Measurements from ENCODE around the gene ZNF710.

Gene ZNF710

DNA sequence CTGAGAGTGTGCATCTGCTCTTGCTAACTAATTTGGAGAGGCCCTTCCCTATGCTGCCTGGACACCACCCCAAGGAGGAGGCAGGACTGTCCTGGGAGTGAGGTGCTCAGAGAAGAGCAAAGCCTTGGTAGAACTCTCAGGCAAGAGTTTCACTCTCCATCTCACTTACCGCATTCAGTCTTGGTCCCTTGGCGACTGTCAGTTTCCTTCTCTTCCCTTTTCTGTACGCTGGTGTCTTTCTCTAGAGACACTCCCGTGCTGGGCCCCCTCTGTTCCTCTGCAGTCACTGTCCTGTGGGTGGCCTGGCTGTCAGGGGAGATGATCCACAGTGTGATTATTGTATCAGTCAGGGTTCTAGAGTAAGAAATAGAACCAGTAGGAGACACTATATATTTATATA, 57.2 kb downstream of the ZNF710 start:
- H3K4me3 ChIP-seq, result no peak overlapping the region

DNA sequence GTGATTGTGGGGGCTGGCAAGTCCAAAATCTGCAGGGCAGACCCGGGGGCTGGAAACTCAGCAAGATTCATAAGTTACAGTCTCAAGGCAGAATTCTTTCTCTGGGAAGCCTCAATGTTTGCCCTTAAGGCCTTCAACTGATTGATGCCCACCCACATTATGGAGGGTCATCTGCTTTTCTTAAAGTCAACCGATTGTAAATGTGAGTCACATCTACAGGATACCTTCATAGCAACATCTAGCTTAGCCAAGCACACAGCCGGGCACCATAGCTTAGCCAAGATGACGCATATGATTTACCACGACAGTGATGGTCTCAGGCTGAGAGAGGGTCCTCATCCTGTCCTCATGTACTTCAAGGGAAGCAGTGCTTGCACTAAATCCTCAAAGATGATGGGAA, 57.7 kb downstream of the ZNF710 start:
- Histone ChIP-seq H3K4me3 (no peak overlapping the region), H3K4me1 (peaks cover 9% of the 10 kb centered on the region), H3K27me3 (ENCODE audit: low read depth) (no peaks in the 10 kb centered on the region), H3K9me3 (no peaks in the 10 kb centered on the region), H3K36me3 (replicated peaks) (no peaks in the 10 kb centered on the region)
- in situ Hi-C loops (cut with MboI; ENCODE audit: low sequenced_read_pairs), result no loop called here
- no peak for DNase-seq (ENCODE audit: low spot score in 2 of 2)

More for the DNA sequence above, 57.2 kb downstream of the ZNF710 start:
- Histone ChIP-seq H3K9me3 (no peaks in the 10 kb centered on the region), H3K4me1 (peaks cover 9% of the 10 kb centered on the region), H3K36me3 (replicated peaks) (no peaks in the 10 kb centered on the region), H3K27me3 (ENCODE audit: low read depth) (no peaks in the 10 kb centered on the region)
- in situ Hi-C loops (cut with MboI; ENCODE audit: low sequenced_read_pairs), result no loop called here
- DNase-seq (ENCODE audit: low spot score in 2 of 2), result no peak

- peaks cover 9% of the 10 kb centered on the region for H3K4me1 ChIP-seq
- H3K4me3 ChIP-seq, result no peak overlapping the region
- H3K27me3 ChIP-seq (ENCODE audit: low read depth), result no peaks in the 10 kb centered on the region
- in situ Hi-C loops (cut with MboI; ENCODE audit: low sequenced_read_pairs), result no loop called here
- DNase-seq (ENCODE audit: low spot score in 2 of 2), result no peak
- H3K36me3 ChIP-seq (replicated peaks), result no peaks in the 10 kb centered on the region
- H3K9me3 ChIP-seq, result no peaks in the 10 kb centered on the region
Measured at GRCh38 chr15:90059208-90059985, 58.3 kb downstream of the ZNF710 start.

DNA sequence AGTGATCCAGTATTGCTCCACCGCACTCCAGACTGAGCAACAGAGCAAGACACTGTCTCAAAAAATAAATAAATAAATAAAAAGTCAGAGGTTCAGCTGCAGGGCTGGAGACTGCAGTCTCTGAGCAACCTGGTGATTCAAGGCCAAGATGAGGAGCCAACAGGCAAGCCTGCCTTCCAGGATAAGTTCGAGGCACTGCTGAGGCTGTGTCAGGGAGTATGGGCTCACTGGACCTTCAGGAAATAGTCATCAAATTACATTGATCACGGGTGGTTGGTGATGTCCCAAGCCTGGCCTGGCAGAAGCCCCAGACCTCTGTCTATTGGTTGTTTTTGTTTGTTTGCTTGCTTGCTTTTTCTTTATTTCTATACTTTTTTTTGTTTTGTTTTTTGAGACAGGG, 59.7 kb downstream of the ZNF710 start:
- in situ Hi-C loops (cut with MboI; ENCODE audit: low sequenced_read_pairs), result no loop called here
- H3K4me1 ChIP-seq, result peaks cover 3% of the 10 kb centered on the region
- no peak overlapping the region for H3K4me3 ChIP-seq
- no peaks in the 10 kb centered on the region for H3K9me3 ChIP-seq
- H3K27me3 ChIP-seq (ENCODE audit: low read depth), result no peaks in the 10 kb centered on the region
- no peak for DNase-seq (ENCODE audit: low spot score in 2 of 2)
- H3K36me3 ChIP-seq (replicated peaks), result no peaks in the 10 kb centered on the region

GRCh38 chr15:90062023-90062442, 60.9 kb downstream of the ZNF710 start:
- in situ Hi-C loops (cut with MboI; ENCODE audit: low sequenced_read_pairs), result no loop called here
- Histone ChIP-seq H3K4me3 (no peak overlapping the region), H3K9me3 (no peaks in the 10 kb centered on the region)

DNA sequence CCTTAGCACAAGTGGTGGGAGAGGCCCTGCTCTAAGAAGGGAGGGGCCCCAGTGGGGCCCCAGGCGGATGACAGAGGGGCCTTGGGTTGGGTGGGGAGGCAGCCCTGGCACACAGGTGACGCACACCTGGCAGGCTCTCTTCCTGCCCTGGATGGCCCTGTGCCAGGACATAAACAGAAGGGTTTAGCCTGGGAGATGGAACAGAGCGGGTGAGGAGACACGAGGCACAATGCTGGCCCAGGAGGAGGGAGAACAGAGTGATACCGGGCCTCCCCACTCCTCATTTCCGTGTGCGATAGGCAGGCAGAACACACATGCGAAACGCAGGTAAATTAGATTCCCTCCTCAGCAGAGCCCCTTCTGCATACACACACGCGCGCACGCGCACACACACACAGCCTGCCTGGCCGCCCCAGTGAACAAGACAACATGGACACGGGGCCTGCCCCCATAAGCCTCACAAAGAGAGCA, 61.4 kb downstream of the ZNF710 start:
- Histone ChIP-seq H3K4me1 (peaks cover 3% of the 10 kb centered on the region), H3K27me3 (ENCODE audit: low read depth) (no peaks in the 10 kb centered on the region), H3K9me3 (no peaks in the 10 kb centered on the region), H3K36me3 (replicated peaks) (no peaks in the 10 kb centered on the region), H3K4me3 (no peak overlapping the region)
- in situ Hi-C loops (cut with MboI; ENCODE audit: low sequenced_read_pairs), result no loop called here
- DNase-seq (ENCODE audit: low spot score in 2 of 2), result no peak

More at GRCh38 chr15:90062023-90062442, 60.9 kb downstream of the ZNF710 start:
- DNase-seq (ENCODE audit: low spot score in 2 of 2), result peak in 1 of 2 experiments; percentile 77
- peaks cover 3% of the 10 kb centered on the region for H3K4me1 ChIP-seq
- H3K27me3 ChIP-seq (ENCODE audit: low read depth), result no peaks in the 10 kb centered on the region
- no peaks in the 10 kb centered on the region for H3K36me3 ChIP-seq (replicated peaks)

- no peaks in the 10 kb centered on the region for H3K9me3 ChIP-seq
- H3K27me3 ChIP-seq (ENCODE audit: low read depth), result no peaks in the 10 kb centered on the region
- peaks cover 3% of the 10 kb centered on the region for H3K4me1 ChIP-seq
- H3K36me3 ChIP-seq (replicated peaks), result no peaks in the 10 kb centered on the region
- no peak overlapping the region for H3K4me3 ChIP-seq
- in situ Hi-C loops (cut with MboI; ENCODE audit: low sequenced_read_pairs), result no loop called here
- DNase-seq (ENCODE audit: low spot score in 2 of 2), result no peak
Measured at GRCh38 chr15:90062973-90063769, 62.0 kb downstream of the ZNF710 start.

GRCh38 chr15:90063770-90064247, 62.7 kb downstream of the ZNF710 start:
- DNase-seq (ENCODE audit: low spot score in 2 of 2), result no peak
- H3K4me3 ChIP-seq, result no peak overlapping the region
- H3K4me1 ChIP-seq, result peaks cover 3% of the 10 kb centered on the region
- no peaks in the 10 kb centered on the region for H3K9me3 ChIP-seq
- no peaks in the 10 kb centered on the region for H3K27me3 ChIP-seq (ENCODE audit: low read depth)
- H3K36me3 ChIP-seq (replicated peaks), result no peaks in the 10 kb centered on the region
- in situ Hi-C loops (cut with MboI; ENCODE audit: low sequenced_read_pairs), result no loop called here

DNA sequence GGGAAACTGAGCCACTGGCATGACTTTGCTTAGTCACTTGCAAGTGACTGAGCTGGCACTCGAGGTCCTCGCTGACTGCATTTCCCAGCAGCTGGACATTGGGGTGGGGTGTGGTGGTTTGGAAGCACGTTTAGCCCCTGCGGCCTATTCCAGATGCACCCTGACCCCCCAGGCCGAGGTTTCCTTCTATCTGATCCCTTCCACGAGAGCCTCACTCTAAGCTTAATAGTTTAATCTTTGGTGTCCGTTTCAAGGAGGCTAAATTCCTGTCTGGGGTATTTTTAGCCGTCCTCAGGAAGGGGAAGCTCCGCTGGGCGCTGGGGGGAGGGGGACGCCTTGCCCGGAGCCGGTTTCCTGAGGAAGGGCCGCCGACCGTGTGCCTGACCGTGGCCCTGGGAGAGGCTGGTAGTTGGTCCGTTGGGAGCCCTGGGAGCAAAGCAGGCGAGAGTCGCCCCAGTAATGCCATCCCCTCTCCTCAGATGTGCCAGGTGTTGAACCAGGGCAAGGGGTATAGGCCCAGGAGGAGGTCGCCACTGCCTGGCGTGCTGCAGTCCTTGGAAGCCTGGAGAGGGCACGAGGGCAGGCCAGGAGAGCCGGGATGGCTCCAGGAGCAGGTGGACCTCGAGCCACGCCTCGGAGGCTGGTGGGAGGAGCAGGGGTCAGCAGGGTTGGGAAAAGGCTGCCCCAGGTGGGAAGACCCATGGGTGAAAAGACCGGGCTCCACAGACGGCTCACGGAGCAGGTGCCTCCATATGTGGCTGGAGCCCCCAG, 64.0 kb downstream of the ZNF710 start:
- no peak overlapping the region for H3K4me3 ChIP-seq
- in situ Hi-C loops (cut with MboI; ENCODE audit: low sequenced_read_pairs), result no loop called here
- no peak for DNase-seq (ENCODE audit: low spot score in 2 of 2)
- H3K4me1 ChIP-seq, result peaks cover 3% of the 10 kb centered on the region
- no peaks in the 10 kb centered on the region for H3K27me3 ChIP-seq (ENCODE audit: low read depth)
- no peaks in the 10 kb centered on the region for H3K36me3 ChIP-seq (replicated peaks)
- H3K9me3 ChIP-seq, result no peaks in the 10 kb centered on the region

- Histone ChIP-seq H3K36me3 (replicated peaks) (no peaks in the 10 kb centered on the region), H3K4me3 (no peak overlapping the region), H3K27me3 (ENCODE audit: low read depth) (no peaks in the 10 kb centered on the region), H3K9me3 (no peaks in the 10 kb centered on the region), H3K4me1 (peaks cover 3% of the 10 kb centered on the region)
- DNase-seq (ENCODE audit: low spot score in 2 of 2), result no peak
- in situ Hi-C loops (cut with MboI; ENCODE audit: low sequenced_read_pairs), result no loop called here
Measured at GRCh38 chr15:90065682-90066049, 64.5 kb downstream of the ZNF710 start.

DNA sequence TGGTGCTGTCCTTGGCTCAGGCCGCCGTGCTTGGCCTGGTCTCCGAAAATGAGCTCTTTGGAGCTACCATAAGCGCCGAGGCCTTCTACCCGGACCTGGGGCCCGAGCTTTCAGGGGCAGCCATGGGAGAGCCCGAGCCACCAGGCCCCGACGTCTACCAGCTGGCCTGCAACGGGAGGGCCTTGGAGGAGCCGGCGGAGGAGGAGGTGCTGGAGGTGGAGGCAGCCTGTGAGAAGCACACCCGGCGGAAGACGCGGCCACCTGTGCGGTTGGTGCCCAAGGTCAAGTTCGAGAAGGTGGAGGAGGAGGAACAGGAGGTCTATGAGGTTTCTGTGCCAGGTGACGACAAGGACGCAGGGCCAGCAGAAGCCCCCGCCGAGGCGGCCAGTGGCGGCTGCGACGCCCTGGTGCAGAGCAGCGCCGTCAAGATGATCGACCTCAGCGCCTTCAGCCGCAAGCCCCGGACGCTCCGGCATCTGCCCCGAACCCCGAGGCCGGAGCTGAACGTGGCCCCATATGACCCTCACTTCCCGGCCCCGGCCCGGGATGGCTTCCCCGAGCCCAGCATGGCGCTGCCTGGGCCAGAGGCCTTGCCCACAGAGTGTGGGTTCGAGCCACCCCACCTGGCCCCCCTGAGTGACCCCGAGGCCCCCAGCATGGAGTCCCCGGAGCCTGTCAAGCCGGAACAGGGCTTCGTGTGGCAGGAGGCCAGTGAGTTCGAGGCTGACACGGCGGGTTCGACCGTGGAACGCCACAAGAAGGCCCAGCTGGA, 66.2 kb downstream of the ZNF710 start:
- Histone ChIP-seq H3K4me1 (no peaks in the 10 kb centered on the region), H3K9me3 (no peaks in the 10 kb centered on the region), H3K4me3 (no peak overlapping the region), H3K27me3 (ENCODE audit: low read depth) (no peaks in the 10 kb centered on the region), H3K36me3 (replicated peaks) (no peaks in the 10 kb centered on the region)
- no peak for DNase-seq (ENCODE audit: low spot score in 2 of 2)
- in situ Hi-C loops (cut with MboI; ENCODE audit: low sequenced_read_pairs), result no loop called here

GRCh38 chr15:90067953-90068606, 67.0 kb downstream of the ZNF710 start:
- DNase-seq (ENCODE audit: low spot score in 2 of 2), result no peak
- in situ Hi-C loops (cut with MboI; ENCODE audit: low sequenced_read_pairs), result no loop called here
- no peaks in the 10 kb centered on the region for H3K36me3 ChIP-seq (replicated peaks)
- H3K27me3 ChIP-seq (ENCODE audit: low read depth), result no peaks in the 10 kb centered on the region
- no peak overlapping the region for H3K4me3 ChIP-seq
- no peaks in the 10 kb centered on the region for H3K9me3 ChIP-seq
- H3K4me1 ChIP-seq, result no peaks in the 10 kb centered on the region

Data from HAP-1 (cell line).